ENCODE results near the gene KASH5. TPM values are rescaled to one million over a fixed set of nuclear protein-coding genes. Genes with fewer than 3 reads are reported as not detected.

KASH5 gene
- total and polyA plus RNA-seq, 2 of the 4 experiments (the other 2 are of a cell fraction): not detected

DNA sequence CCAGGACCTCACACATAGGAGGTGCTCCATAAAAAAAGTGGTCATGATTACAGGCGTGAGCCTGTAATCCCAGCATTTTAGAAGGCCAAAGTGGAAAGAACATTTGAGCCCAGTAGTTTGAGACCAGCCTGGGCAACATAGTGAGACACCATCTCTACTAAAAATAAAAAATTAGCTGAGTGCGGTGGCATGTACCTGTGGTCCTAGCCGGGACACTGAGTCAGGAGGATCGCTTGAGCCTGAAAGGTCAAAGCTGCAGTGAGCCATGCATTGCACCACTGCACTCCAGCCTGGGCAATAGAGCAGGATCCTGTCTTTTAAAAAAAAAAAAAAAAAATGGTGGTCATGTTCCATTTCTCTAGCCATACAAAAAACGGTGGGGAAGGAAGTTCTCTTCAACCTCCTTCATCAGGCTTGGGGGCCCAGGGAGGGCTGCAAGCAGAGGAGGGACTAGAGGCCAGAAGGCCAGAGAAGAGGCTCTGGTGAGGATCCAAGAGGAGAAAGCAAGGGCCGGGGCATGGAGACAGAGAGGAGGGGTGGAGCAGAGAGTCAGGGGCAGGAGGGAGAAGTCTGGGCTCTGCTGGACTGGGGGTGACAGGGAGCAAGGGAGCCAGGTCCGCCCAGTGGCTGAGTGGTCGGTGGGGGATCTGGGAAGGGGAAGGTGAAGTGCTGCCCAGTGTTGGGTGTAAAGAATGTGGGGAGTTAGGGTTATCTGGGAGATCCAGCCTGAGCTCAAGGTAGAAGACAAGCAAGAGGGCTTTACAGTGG, 8.9 kb downstream of the KASH5 start (continued):
- TF ChIP-seq MAFK (IDR thresholded peaks at IDR 0.05; ENCODE audit: low read depth, low read length): no peak

DNA sequence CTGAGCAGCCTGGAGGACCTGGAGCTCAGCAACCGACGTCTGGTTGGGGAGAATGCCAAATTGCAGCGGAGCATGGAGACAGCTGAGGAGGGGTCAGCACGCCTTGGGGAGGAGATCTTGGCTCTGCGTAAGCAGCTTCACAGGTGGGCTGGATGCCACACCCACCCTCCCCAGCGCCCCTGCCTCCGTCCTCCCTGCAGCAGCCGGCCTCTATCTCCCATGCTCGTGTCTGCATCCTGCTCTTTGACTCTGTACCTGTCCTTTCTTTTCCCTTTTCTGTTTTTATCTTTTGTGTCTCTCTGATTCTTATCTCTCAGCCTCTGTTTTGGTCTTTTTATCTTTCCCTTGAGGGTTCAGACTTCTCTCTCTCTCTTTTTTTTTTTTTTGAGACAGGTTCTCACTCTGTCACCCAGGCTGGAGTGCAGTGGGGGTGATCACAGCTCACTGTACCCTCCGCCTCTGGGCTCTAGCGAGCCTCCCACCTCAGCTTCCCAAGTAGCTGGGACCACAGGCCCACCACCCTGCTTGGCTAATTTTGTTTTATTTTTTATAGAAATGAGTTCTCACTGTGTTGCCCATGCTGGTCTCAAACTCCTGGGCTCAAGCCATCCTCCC, 10.1 kb downstream of the KASH5 start:
- H2BK20ac ChIP-seq (ENCODE audit: low read depth, low read length): no peak overlapping the region
- H4K20me1 ChIP-seq (ENCODE audit: insufficient read depth, low read length): no peaks in the 10 kb centered on the region
- no CpG with 5 or more reads among the region's 11 CpGs for WGBS, 2 experiments (ENCODE audit: extremely low coverage in 2 of 2, insufficient read length in 1 of 2)
- H3K4me1 ChIP-seq (ENCODE audit: control insufficient read depth, insufficient read depth, low read length): no peaks in the 10 kb centered on the region
- POLR2A ChIA-PET (ENCODE audit: unreplicated experiment): no interaction called here
- H2AK9ac ChIP-seq (replicated peaks; ENCODE audit: low read depth, low read length, poor library complexity): no peak overlapping the region
- H4K5ac ChIP-seq (ENCODE audit: low read depth, low read length): no peak overlapping the region
- intact Hi-C loops (cut with micrococcal nuclease): no loop called here
- dilution Hi-C loops (cut with HindIII; ENCODE audit: low sequenced_read_pairs, unreplicated experiment): no loop called here
- H4K8ac ChIP-seq (ENCODE audit: low read depth in 2 of 2, low read length in 2 of 2): no peak overlapping the region
- DNase-seq (no peak), ATAC-seq (ENCODE audit: low read depth) (no peak)
- no peaks in the 10 kb centered on the region for H3K9me1 ChIP-seq (ENCODE audit: insufficient read depth, low read length)
- H3K23ac ChIP-seq (ENCODE audit: low read depth, low read length): no peak overlapping the region
- H2AFZ ChIP-seq (replicated peaks; ENCODE audit: low read length, poor library complexity): no peak overlapping the region
- H3K27ac ChIP-seq (ENCODE audit: insufficient read depth, low read length): no peak overlapping the region
- no TSS peak for BruUV-seq (replicated peaks)
- no peak overlapping the region for H3K9ac ChIP-seq (ENCODE audit: low read depth, low read length)
- no peak overlapping the region for H2BK15ac ChIP-seq (ENCODE audit: low read depth, low read length)
- no peak overlapping the region for H2BK5ac ChIP-seq (ENCODE audit: low read depth, low read length, poor library complexity, severe bottlenecking)
- CTCF ChIA-PET: no interaction called here
- H3K27me3 ChIP-seq (ENCODE audit: control insufficient read depth, insufficient read depth, low read length): peaks cover 64% of the 10 kb centered on the region
- no peak overlapping the region for H3K18ac ChIP-seq (ENCODE audit: low read depth, low read length)
- H3K36me3 ChIP-seq (ENCODE audit: control insufficient read depth, insufficient read depth, low read length): no peaks in the 10 kb centered on the region
- H4K91ac ChIP-seq (ENCODE audit: insufficient read depth, low read depth, low read length): no peak overlapping the region
- H3K4me2 ChIP-seq (ENCODE audit: low read depth, low read length): no peak overlapping the region
- H2AK5ac ChIP-seq (ENCODE audit: low read depth, low read length): no peak overlapping the region
- H3K14ac ChIP-seq (replicated peaks; ENCODE audit: low read depth, low read length): no peak overlapping the region
- no peaks in the 10 kb centered on the region for H3K9me3 ChIP-seq (ENCODE audit: control insufficient read depth, insufficient read depth, low read length)
- H3K4me3 ChIP-seq (ENCODE audit: insufficient read depth, low read depth, low read length): no peak overlapping the region
- H3K56ac ChIP-seq (ENCODE audit: extremely low read depth, insufficient read depth, low read length): no peak overlapping the region
- H2BK120ac ChIP-seq (ENCODE audit: low read depth, low read length): no peak overlapping the region
- no peak overlapping the region for H3K4ac ChIP-seq (ENCODE audit: low read depth, low read length)
- in situ Hi-C loops (cut with MboI; ENCODE audit: low sequenced_read_pairs): loop anchor here (10.0 kb wide), 1 partner anchor 47 kb away; the partner anchor contains the start of gene SLC17A7
- no peaks in the 10 kb centered on the region for H3K79me1 ChIP-seq (ENCODE audit: low read depth in 1 of 2, low read length in 2 of 2)
- no peak for TF ChIP-seq RFX5 (IDR thresholded peaks at IDR 0.05; ENCODE audit: low read depth, low read length)
- TF ChIP-seq, protein P1, sequence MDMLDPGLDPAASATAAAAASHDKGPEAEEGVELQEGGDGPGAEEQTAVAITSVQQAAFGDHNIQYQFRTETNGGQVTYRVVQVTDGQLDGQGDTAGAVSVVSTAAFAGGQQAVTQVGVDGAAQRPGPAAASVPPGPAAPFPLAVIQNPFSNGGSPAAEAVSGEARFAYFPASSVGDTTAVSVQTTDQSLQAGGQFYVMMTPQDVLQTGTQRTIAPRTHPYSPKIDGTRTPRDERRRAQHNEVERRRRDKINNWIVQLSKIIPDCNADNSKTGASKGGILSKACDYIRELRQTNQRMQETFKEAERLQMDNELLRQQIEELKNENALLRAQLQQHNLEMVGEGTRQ (IDR thresholded peaks at IDR 0.05; ENCODE audit: low read depth, low read length): no peak
- no peak for TF ChIP-seq CEBPB (IDR thresholded peaks at IDR 0.05; ENCODE audit: low read depth, low read length)
- no peak for TF ChIP-seq MAZ (IDR thresholded peaks at IDR 0.05; ENCODE audit: borderline replicate concordance, low read depth, low read length)
- TF ChIP-seq RAD21 (IDR thresholded peaks at IDR 0.05; ENCODE audit: low read length): no peak
- TF ChIP-seq, protein P2, sequence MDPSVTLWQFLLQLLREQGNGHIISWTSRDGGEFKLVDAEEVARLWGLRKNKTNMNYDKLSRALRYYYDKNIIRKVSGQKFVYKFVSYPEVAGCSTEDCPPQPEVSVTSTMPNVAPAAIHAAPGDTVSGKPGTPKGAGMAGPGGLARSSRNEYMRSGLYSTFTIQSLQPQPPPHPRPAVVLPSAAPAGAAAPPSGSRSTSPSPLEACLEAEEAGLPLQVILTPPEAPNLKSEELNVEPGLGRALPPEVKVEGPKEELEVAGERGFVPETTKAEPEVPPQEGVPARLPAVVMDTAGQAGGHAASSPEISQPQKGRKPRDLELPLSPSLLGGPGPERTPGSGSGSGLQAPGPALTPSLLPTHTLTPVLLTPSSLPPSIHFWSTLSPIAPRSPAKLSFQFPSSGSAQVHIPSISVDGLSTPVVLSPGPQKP (IDR thresholded peaks at IDR 0.05; ENCODE audit: borderline replicate concordance, low read depth, low read length): no peak
- no peak for TF ChIP-seq BHLHE40 (IDR thresholded peaks at IDR 0.05; ENCODE audit: low read depth, low read length)
- TF ChIP-seq CHD1 (IDR thresholded peaks at IDR 0.05; ENCODE audit: low read depth, low read length): no peak
- TF ChIP-seq POLR2A (IDR thresholded peaks at IDR 0.05; ENCODE audit: low read depth, low read length): no peak
- TF ChIP-seq RCOR1 (IDR thresholded peaks at IDR 0.05; ENCODE audit: insufficient replicate concordance, low read length): no peak
- TF ChIP-seq SMC3 (IDR thresholded peaks at IDR 0.05; ENCODE audit: low read depth, low read length): no peak
- no peak for TF ChIP-seq NFE2L2 (IDR thresholded peaks at IDR 0.05; ENCODE audit: low read depth, low read length)

All from IMR-90 (cell line).